ENCODE measurements around the gene SORT1.
"Not testable (repeated sequence)": the region's sequence is repeated elsewhere in the genome, so short reads cannot be mapped to it uniquely, and the experiment has no call there.

The SORT1 gene

GRCh38 chr1:109379422-109379821 lies 18.3 kb downstream of the SORT1 start:
- no peak for DNase-seq

GRCh38 chr1:109377698-109378097 lies 20.0 kb downstream of the SORT1 start:
- DNase-seq: no peak

- not testable (repeated sequence) for DNase-seq
Observed at GRCh38 chr1:109373696-109374095, 24.0 kb downstream of the SORT1 start.

GRCh38 chr1:109373126-109373525 lies 24.6 kb downstream of the SORT1 start:
- DNase-seq: no peak

GRCh38 chr1:109372281-109372680 lies 25.4 kb downstream of the SORT1 start:
- DNase-seq: no peak

- no peak for DNase-seq
Observed at GRCh38 chr1:109371341-109371739, 26.4 kb downstream of the SORT1 start.

- no peak for DNase-seq
Observed at GRCh38 chr1:109370712-109371340, 26.9 kb downstream of the SORT1 start.

- no peak for DNase-seq
Observed at GRCh38 chr1:109369167-109369746, 28.5 kb downstream of the SORT1 start.

GRCh38 chr1:109368464-109368863 lies 29.3 kb downstream of the SORT1 start:
- no peak for DNase-seq

GRCh38 chr1:109367626-109368025 lies 30.1 kb downstream of the SORT1 start:
- DNase-seq: no peak

- DNase-seq: no peak
Observed at GRCh38 chr1:109365642-109366204, 32.0 kb downstream of the SORT1 start.

- no peak for DNase-seq
Observed at GRCh38 chr1:109361649-109362048, 36.1 kb downstream of the SORT1 start.

GRCh38 chr1:109361069-109361468 lies 36.6 kb downstream of the SORT1 start:
- no peak for DNase-seq

GRCh38 chr1:109357616-109358015 lies 40.1 kb downstream of the SORT1 start:
- DNase-seq: no peak

GRCh38 chr1:109356915-109357314 lies 40.8 kb downstream of the SORT1 start:
- DNase-seq: no peak

GRCh38 chr1:109356505-109356904 lies 41.2 kb downstream of the SORT1 start:
- DNase-seq: no peak

GRCh38 chr1:109354929-109355328 lies 42.8 kb downstream of the SORT1 start:
- no peak for DNase-seq

GRCh38 chr1:109351457-109351856 lies 46.3 kb downstream of the SORT1 start:
- no peak for DNase-seq

- DNase-seq: no peak
Observed at GRCh38 chr1:109350655-109351054, 47.1 kb downstream of the SORT1 start.

- no peak for DNase-seq
Observed at GRCh38 chr1:109350182-109350581, 47.5 kb downstream of the SORT1 start.

- no peak for DNase-seq
Observed at GRCh38 chr1:109347511-109347910, 50.2 kb downstream of the SORT1 start.

GRCh38 chr1:109341944-109342930 lies 55.5 kb downstream of the SORT1 start:
- no peak for DNase-seq

- no peak for DNase-seq
Observed at GRCh38 chr1:109338608-109339007, 59.1 kb downstream of the SORT1 start.
